GM21825 (cell line): Measurements from ENCODE around the gene IRF6.

Source experiments
- ATAC-seq: cut with Tn5 transposase; IDR thresholded peaks from one replicate; pipeline ENCODE4 v1.9.1; 2021; ENCODE audit warnings: mild to moderate bottlenecking, moderate library complexity; ENCODE audit not compliant: unreplicated experiment

The IRF6 gene

DNA sequence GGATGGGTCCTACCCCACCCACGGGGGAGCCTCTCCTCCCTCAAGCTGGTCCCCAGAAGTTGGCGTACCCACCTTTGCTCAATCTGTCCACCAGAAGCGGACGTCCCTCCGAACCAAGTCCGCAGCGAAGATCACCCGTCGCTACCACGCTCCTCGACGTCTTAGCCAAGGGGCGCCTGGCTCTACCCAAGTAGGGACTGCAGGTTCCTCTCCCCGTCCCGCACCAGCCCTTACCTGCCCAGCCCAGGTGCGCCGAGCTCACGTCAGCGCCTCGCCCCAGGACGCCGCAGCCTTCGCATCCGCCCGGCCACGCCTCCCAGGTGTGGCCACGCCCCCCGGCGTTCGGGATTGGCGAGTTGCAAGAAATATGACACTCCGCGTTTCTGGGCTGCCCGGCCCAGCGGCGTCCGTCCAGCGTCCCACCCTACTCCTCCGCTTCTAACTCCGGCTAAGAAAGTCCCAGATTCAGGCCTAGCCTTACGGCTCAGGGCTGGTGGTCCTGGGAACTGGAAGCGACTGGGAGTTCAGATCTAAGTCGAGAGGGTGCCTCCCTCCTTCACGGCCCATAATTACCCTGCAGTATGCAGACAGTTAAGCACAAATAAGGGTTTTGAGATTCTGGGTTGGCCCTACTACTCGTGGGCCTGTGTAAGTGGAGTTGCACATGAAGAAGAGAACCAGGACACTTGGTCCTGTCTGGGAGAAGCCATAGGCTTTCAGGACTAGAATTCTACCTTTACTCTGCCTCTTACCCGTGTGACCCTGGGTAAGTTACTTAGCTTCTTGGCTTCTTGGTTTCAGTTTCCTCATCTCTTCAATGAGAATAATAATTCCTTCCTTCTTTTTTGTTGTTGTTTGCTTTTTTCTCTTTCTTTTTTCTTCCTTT lies at the start of gene IRF6:
TSS of gene IRF6 (minus strand) at position 268 of the 886 bp plus-strand sequence. CDS start 4,729 bp downstream, outside the sequence.
- peak; percentile 96 for ATAC-seq

DNA sequence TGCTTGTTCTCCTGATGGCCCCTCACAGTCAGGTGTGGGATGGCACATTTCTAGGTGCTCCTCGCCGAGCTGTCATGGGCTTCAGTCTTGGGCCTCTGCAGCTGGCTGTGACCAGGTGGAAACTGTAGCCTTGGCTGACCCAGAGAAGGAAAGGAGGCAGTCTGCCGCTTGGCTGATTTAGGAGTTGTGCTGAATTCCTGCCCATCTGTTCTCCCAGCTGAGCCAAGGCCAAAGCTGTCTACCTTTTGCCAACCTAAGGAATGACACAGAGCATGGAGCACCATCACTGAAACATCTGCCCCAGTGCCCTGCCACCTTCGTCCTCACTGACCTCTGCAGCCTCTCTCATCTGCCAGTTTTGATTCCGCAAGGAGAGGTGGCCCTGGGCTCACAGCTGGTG lies 49.7 kb upstream of the IRF6 start:
- no peak for ATAC-seq

DNA sequence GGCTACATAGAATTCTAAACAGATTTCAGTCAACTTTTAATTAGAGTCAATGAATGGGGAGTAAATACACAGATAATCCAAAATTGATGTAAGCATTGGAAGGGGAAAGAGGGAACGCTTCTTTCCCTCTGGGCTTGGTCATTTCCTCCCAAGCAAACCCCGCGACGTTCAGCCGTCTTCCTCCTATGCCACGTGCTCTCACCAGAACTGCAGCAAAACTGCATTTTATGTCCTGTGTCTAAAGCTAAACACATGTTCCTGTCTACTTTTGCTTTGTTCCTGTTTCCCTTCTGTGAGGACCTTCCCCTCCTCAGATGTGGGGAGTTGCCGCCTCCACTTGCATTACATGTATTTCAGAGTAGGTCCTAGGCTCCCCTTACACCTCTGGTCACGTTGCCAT lies 49.1 kb upstream of the IRF6 start:
- no peak for ATAC-seq

DNA sequence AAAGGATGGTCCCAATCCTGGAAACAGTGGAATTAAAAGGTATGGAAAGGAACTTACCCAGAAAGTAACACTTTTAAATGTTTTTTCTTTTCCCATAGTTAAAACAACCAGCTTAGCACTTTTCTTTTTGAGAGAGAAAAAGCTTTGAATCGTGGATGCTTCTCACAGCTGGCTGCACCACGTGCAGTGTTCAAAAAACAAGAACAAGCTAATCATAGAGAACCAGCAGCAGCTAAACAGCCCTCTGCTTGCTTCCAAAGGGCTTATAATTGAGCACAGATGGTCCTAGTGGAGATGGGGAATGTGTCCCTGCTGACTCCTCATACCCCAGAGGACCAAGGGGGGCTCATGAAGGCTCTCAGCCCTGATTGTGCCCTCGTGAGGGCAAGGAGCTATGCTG lies 48.3 kb upstream of the IRF6 start:
- no peak for ATAC-seq

DNA sequence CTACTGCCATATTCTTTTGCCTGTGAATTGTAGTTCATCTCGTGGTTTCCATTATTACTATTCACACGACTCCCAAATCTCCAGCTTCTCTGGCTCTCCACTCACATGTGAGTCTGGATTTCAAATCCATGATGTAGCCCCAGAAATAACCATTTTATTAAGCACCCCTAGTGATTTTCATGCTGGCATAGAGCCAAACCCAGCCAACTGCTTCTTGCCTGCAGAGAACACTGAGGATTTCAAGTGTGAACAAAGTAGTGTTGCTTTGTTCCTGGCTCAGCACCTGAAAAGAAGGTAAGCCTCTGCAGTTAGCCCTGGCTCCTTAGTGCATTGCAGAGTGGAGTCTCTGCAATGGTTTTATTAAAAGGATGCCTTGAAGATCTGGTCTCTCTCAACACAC lies 47.7 kb upstream of the IRF6 start:
- no peak for ATAC-seq

DNA sequence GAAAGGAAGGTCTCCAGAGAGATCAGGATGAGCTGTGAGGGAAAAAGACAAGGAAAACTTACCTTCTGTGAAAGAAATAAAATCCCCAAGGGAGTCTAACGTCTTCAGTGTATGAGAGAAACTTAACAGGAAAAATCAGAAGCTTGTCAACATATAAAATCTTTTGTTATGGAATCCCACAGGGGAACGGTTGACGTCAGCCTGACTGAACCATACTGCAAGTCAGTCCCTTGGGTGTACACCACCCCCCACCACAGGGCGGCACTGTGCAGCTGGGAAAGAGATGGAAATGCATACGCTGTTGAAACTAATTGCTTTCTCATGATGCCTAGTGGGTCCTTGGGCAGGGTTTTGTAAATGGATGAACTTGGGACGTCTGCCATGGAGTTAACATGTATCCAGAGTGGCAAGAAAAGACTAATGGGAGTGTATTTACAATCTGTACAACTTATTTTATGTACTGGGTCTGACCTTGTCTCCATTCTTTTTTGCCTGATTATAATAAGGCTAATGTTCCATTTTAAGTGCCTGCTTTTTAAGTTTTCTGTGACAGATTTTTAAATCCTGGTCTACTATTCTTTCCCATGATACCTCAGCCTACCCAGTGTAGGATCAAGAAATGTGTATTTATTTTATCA lies 44.5 kb upstream of the IRF6 start:
- ATAC-seq, result no peak

DNA sequence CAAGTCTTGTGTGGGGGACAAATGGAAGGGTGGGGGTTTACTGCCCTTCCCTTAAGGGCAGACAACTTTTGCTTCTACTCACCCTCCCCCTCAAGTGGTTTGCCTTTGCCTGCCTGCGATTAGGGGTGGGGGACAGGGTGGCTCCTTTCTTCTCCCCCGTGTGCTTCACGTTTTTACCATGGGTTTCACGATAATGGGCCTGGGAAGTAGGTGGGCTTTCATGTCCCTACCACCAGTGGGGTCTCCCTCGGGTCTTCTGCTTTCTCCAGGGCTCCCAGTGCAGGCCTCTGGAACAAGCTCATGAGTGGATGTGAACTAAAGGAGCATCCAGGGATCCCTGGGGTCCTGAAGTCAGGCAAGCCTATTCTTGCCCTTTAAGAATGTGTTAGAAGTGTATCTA lies 43.4 kb upstream of the IRF6 start:
- ATAC-seq, result no peak

DNA sequence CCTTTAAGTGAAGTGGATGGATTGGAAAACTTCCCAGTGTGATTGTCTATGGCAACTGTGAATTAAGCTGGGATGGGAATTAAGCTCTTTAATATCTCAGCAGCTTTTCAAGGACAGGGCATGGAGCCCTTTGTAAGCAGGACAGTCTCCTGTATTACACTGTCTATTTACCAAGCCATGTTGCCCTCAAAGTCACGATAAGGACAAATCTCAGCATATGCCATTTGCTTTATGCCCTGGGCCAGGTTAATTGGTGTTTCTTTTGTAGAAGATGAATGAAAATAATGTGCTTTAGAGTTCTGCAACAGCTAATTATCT lies 39.4 kb upstream of the IRF6 start:
- no peak for ATAC-seq

DNA sequence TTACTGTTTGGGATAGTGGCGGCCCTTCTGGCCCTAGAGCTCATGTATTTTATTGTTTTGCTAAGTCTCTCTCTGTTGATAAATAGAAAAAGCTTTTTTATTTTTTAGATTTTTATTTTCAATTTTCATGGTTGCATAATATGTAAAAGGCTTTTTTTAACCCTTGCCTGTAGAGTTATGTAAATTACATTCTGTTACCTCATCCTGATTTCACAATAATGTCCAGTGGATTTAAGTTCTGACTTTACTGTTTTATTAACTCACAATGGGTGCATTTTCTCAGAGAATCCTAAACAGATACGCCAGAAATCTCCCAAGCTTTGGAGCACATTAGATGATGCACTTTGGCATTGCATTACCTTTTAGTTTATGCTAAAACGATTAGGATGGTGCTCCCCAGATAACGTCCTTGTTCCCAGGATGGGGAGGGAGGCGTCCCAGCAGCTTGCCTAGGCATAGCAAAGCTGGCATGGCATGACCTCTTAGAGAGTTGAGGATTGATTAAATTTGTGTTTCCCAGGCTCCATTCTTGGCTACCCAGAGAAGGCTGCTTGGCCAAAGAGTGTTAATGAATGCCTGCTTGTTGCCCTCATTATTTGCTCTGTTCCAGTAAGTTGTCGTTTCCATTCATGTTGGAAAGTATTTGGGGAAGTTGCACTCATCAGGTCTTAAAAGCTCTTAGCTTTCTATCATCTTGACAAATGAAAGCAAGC lies 38.9 kb upstream of the IRF6 start:
- ATAC-seq, result no peak

DNA sequence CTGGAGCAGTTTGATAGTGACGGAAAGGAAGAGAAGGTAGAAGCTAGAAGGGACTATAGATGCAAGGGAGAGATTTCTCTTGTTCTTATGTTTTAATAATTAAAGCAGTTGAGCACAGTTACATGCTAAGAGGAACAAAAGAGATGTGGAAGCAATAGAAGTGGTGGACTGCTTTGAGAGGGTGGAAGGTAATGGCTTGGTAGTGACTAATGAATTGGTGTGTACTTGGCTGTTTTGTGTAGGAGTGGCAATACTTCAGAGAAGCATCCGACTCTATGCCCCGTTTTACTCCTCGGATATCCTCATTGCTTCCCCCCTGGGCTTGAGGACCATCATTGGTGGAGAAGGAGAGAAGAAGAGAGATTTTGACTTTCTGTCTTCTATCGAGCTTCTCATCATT lies 34.7 kb upstream of the IRF6 start:
- no peak for ATAC-seq

DNA sequence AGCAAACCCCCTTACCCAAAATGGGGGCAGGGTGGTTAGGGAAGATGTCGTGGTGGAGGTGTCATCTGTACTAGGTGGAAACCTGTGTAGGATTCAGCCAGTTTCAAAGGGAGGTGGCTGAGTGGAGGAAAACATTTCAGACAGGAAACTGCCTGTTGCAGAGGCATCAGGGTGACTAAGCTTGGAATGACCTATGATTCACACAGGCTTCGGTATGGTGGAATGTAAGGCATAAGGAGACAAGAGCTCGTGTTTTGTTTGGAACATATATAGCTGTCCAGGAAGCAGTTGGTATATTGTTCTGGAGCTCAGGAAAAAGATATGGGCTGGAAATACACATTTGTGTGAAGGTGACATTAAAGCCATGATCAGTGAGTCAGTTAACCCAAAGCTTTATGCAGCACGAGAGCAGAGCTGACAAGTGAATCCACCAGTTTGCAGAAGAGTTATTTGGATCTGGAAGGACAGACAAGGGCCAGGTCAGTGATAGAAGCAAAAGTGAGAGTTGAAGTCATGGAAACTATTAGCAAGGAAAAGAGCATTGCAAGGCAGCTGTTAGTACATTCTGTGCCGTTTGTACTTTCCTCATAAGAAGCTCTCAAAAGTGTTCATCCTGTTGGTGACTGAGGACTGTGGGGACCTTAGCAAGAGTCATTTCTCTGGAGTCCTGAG lies 34.1 kb upstream of the IRF6 start:
- ATAC-seq, result no peak

DNA sequence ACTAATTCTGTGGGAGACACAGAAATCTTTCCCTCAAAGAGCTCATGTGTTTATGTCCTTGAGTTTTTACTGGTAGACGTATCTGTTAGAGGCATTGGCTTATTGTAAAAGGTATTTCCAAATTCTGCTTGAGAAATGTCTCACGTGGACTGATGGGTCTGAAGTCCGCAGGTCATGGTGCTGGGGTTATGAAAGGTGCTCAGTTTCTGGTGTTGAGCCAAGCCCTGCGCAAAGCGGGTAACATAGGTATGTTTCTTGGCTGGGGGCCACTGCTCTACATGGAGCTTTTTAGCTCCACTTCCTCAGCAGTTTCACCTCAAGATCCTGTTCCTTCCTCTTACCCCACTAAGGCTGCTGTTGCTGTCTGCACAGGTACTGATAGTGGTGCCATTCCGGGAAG lies 32.6 kb upstream of the IRF6 start:
- ATAC-seq, result no peak

DNA sequence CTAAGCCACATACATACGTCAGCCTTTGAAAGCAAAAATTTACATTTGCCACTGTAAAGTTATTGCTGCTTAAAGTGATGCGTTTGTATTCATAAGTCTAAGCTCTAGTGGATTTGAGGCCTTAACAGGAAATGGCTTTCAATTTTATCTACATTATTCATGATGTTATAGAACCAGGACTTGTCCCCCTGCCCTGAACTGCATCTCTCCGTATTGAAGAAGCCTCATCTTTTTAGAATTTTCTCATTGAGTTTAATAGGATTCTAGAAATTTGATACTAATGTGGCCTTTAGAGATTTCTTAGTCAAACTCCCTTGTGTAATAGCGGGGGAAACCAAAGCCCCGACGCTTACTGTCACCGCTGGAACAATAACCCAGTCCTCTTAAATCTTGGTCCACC lies 31.7 kb upstream of the IRF6 start:
- no peak for ATAC-seq

DNA sequence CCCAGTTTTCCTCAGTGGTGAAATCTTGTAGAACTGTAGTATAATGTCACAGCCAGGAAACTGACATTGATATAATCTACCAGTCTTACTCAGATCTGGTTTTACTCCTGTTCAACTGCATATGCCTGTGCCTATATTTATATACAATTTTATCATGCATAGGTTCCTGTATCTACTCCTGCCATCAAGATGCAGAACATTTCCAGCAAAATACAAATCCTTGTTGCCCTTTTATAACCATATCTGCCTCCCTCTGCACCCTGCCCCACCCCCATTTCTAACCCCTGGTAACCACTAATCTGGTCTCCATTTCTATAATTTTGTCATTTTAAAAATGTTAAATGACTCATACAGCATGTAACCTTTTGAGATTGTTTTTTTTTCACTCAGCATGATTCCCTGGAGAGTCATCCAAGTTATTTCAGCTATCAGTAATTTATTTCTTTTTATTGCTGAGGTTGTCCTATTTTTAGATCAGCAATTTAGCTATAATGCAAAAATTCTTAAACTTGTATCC lies 29.9 kb upstream of the IRF6 start:
- no peak for ATAC-seq

DNA sequence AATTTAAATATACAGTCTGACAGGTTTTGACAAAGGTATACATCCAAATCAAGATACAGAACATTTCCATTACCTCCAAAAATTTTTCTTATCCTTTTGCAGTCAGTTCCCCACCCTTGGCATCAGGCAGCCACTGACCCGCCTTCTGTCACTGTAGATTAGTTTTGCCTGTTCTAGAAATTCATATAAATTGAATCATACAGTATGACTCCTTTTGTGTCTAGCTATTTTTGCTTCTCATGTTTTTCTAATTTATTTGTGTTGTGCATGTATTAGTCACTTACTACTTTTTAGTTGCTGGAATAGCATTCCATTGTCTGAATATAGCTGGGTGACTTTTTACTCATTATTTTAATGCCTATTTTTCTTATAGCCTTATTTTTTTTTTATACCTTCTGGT lies 25.7 kb upstream of the IRF6 start:
- ATAC-seq, result no peak

DNA sequence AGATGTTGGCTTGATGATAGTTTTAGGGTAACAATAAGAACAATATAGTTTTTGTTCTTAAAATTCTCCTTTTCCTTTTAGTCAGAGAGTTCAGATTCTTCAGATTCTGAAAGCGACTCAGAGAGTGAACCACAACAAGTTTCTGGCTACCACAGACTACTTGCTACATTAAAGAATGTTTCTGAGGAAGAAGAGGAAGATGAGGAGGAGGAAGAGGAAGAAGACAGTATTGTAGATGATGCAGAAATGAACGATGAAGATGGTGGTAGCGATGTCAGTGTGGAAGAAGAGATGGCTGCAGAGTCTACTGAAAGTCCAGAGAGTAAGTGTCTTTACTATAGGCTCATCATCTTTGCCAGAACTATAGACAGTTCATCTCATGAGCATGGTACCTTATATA lies 24.8 kb upstream of the IRF6 start:
- no peak for ATAC-seq

DNA sequence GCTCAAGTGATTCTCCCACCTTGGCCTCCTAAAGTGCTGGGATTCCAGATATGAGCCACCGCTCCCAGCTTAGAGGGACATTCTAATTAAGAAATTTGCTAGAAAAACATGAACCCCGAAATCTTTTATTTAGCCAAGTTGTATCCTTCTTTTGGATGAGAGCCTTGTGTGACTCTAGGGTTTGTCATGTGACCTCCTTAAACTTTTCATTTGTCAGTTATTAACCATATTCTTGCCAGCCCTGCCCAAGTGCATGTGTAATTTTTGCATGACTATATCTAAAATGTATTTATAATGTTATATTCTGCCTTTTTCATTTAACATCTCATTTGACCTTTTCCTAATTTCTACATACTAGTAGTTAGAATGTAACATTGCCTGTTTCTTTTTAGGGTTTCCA lies 23.8 kb upstream of the IRF6 start:
- ATAC-seq, result no peak

DNA sequence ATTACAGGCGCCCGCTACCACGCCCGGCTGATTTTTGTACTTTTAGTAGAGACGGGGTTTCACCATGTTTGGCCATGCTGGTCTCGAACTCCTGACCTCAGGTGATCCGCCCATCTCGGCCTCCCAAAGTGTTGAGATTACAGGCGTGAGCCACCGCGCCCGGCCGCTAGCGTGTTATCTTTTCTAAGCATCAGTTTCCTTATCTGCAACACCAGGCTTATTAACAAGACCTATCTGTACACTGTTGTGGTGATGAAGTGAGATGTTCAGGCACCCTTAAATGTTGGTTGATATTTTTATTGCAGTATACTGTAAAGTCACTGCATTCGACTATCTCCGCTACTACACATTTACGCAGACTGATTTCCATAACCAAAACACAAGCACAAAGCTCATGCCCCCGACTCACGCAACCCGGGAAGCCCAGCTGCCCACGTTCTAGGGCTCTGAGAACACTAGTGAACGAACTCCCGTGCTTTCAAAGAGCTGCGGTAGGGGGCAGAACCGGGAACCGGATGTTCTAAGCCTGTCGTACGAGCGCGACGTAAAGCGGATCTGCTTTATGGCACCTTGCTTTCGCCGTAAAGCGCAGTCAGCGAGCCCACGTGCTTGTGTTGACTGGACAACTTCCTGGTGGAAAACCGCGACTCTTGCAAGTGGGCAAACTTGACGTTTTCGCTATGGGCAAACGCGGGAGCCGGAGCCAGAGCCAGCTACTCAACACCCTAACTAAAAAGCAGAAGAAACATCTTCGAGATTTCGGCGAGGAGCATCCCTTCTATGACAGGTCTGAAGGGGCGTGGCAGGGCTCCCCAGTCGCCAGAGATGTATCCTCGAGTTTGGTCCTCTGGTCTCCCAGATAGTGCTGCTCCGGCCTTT lies 21.7 kb upstream of the IRF6 start, which contains the start of gene UTP25:
TSS of gene UTP25 (plus strand) at position 589 of the 879 bp plus-strand sequence. CDS start at position 681, 92 bp downstream.
- peak; percentile 90 for ATAC-seq

DNA sequence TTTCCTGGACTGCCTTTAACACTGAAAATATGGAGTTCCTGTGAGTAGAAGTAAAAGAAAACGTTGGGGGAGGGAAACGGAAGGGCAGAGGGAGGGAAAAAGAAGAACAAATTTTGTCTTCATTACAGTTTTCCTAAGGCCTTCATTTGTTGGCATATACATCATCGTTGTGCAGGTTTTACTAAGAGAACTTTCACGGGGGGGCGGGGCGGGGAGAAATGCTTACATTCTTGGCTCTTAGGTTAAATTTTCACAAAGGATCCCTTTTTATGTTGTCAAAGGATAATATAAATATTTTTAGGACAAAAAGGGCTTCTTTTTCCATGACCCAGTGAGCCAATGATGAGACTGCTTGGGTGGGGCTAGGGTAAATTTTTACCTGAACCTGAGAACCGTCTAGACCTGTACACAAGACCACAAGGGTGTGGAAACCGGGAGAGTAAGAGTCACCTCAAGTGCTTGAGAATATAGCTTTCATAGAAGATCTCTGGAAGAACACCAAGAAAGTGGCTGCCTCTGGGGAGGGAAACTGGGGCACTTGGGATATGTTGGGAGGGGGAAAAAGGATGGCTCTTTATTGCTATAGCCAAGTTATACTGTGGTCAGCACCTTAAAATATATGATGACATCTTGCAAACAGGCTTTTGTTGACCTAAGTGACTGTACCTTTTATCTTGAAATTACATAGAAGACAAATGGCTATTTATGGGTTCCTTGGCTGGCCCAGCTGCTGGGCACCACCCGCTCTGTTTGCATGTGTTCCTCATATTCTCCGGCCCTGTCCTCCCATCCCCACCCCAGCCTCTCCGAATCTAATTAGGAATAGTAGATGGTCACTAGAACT lies 19.9 kb upstream of the IRF6 start:
- ATAC-seq, result no peak
